Smooth muscle cell (in vitro differentiated cells): ENCODE results near the gene VWA7. TPM values are rescaled to one million over a fixed set of nuclear protein-coding genes. Genes with fewer than 3 reads are reported as not detected.

Experiments
- DNase-seq: peaks from one replicate; lab custom pipeline; 2025; ENCODE audit not compliant: unreplicated experiment; lab: John Stamatoyannopoulos, UW
- H2AFZ ChIP-seq: fragments of 200-600 bp; sonication (generic); 2 replicates; pipeline ENCODE4 v1.6.0; 2016; ENCODE audit warnings: antibody characterized with exemption, low read depth, mild to moderate bottlenecking
- H3F3A ChIP-seq: fragments of 200-600 bp; sonication (generic); 2 replicates; pipeline ENCODE4 v1.6.0; 2017; ENCODE audit warnings: antibody characterized with exemption, low read depth
- H3K27ac ChIP-seq: fragments of 200-600 bp; sonication (generic); 2 replicates; pipeline ENCODE4 v1.5.1; 2016; ENCODE audit warnings: low read depth, mild to moderate bottlenecking
- H3K27me3 ChIP-seq: fragments of 200-600 bp; sonication (generic); 2 replicates; pipeline ENCODE4 v1.6.1; 2016; ENCODE audit warnings: low read depth, mild to moderate bottlenecking
- H3K36me3 ChIP-seq: fragments of 200-600 bp; sonication (generic); 2 replicates; pipeline ENCODE4 v1.5.1; 2016; ENCODE audit warnings: low read depth
- H3K4me1 ChIP-seq: fragments of 200-600 bp; sonication (generic); 2 replicates; pipeline ENCODE4 v1.5.1; 2016; ENCODE audit warnings: low read depth
- H3K4me2 ChIP-seq: fragments of 200-600 bp; sonication (generic); 2 replicates; pipeline ENCODE4 v1.6.0; 2016; ENCODE audit warnings: mild to moderate bottlenecking
- H3K4me3 ChIP-seq: fragments of 200-600 bp; sonication (generic); 2 replicates; pipeline ENCODE4 v1.5.1; 2016; ENCODE audit warnings: mild to moderate bottlenecking
- H3K79me2 ChIP-seq: fragments of 200-600 bp; sonication (generic); 2 replicates; pipeline ENCODE4 v1.6.0; 2016; ENCODE audit warnings: low read depth, mild to moderate bottlenecking
- H3K9ac ChIP-seq: fragments of 200-600 bp; sonication (generic); 2 replicates; pipeline ENCODE4 v1.6.0; 2016; ENCODE audit warnings: low read depth
- H3K9me3 ChIP-seq: fragments of 200-600 bp; sonication (generic); replicated peaks from 2 replicates; pipeline ENCODE4 v1.5.1; 2016; ENCODE audit warnings: low read depth
- H4K20me1 ChIP-seq: fragments of 200-600 bp; sonication (generic); 2 replicates; pipeline ENCODE4 v1.6.0; 2016; ENCODE audit warnings: low read depth
- CTCF ChIP-seq: fragments of 200-600 bp; sonication (generic); IDR thresholded peaks from 2 replicates; pipeline ENCODE4 v1.5.1; 2017; ENCODE audit warnings: borderline replicate concordance, mild to moderate bottlenecking, antibody characterized with exemption; ENCODE audit not compliant: insufficient read depth, poor library complexity, severe bottlenecking
- WGBS: methylation state at CpG from one replicate; pipeline ENCODE4 v1.1.7; 2016; ENCODE audit warnings: low lambda C conversion rate; 5-methylcytosine and 5-hydroxymethylcytosine counted together
- polyA plus RNA-seq: library from polyadenylated mRNA; unstranded; fragments of >200 nt; fragmentation: Nextera tagmentation; extraction: Ambion mirVana; gene quantifications from 2 replicates; pipeline ENCODE4 v1.2.1, GENCODE V29; 2016
- total RNA-seq: library from RNA; depleted of rRNA; stranded (reverse); fragments of >200 nt; gene quantifications from 2 replicates; pipeline ENCODE4 v1.2.3, GENCODE V29; 2014

VWA7 gene
- total and polyA plus RNA-seq, 2 experiments from 2014 or later, result 0.08 to 0.58 TPM

- H3K9me3 ChIP-seq, result no peaks in the 10 kb centered on the region
- no peak overlapping the region for H3K4me2 ChIP-seq
- H3K4me3 ChIP-seq, result no peak overlapping the region
- peaks cover 23% of the 10 kb centered on the region for H3K79me2 ChIP-seq
- no peak overlapping the region for H3K27ac ChIP-seq
- TF ChIP-seq CTCF, result no peak
- H3K36me3 ChIP-seq, result no peaks in the 10 kb centered on the region
- no peak for DNase-seq
- no peak overlapping the region for H2AFZ ChIP-seq
- 96% methylated on average over 12 of the region's 12 CpGs for WGBS
- H3F3A ChIP-seq, result peaks cover 14% of the 10 kb centered on the region
- H3K9ac ChIP-seq, result no peak overlapping the region
- no peaks in the 10 kb centered on the region for H3K4me1 ChIP-seq
- H3K27me3 ChIP-seq, result no peaks in the 10 kb centered on the region
- H4K20me1 ChIP-seq, result no peaks in the 10 kb centered on the region
Measured at GRCh38 chr6:31799781-31800180, 22.7 kb upstream of the VWA7 start.

DNA sequence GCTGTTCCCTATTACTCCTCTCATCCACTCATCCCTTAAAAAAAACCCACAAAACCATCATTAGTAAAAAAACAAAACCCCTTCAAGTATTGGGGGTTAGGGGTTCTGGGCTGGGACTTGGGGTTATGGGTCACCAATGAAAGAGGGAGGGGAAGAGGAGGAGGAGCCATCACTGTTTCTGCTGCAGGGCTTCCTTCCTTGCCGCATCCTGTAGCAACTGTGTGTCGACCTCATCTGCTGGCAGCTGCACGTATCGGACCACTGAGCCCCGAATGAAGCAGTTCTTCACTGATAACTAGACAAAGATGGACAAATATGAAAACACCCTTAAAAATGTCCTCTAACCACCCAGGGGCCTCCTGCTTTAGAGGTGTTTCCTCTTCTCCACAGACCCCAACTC lies 20.5 kb upstream of the VWA7 start:
- Histone ChIP-seq H3F3A (peaks cover 14% of the 10 kb centered on the region), H3K27me3 (no peaks in the 10 kb centered on the region), H4K20me1 (no peaks in the 10 kb centered on the region), H3K4me3 (no peak overlapping the region), H3K27ac (no peak overlapping the region), H3K4me1 (no peaks in the 10 kb centered on the region), H3K9me3 (no peaks in the 10 kb centered on the region), H2AFZ (no peak overlapping the region), H3K36me3 (no peaks in the 10 kb centered on the region), H3K79me2 (peaks cover 18% of the 10 kb centered on the region), H3K9ac (no peak overlapping the region), H3K4me2 (no peak overlapping the region)
- no peak for DNase-seq
- 90% methylated on average over 5 of the region's 5 CpGs for WGBS
- TF ChIP-seq CTCF, result no peak

GRCh38 chr6:31796993-31797385 lies 19.9 kb upstream of the VWA7 start:
- peaks cover 14% of the 10 kb centered on the region for H3F3A ChIP-seq
- no peak for DNase-seq
- no peak overlapping the region for H3K9ac ChIP-seq
- no peak for TF ChIP-seq CTCF
- H3K27me3 ChIP-seq, result no peaks in the 10 kb centered on the region
- H2AFZ ChIP-seq, result no peak overlapping the region
- no peaks in the 10 kb centered on the region for H3K9me3 ChIP-seq
- no peak overlapping the region for H3K4me3 ChIP-seq
- H3K4me1 ChIP-seq, result no peaks in the 10 kb centered on the region
- no peak overlapping the region for H3K4me2 ChIP-seq
- no peaks in the 10 kb centered on the region for H3K36me3 ChIP-seq
- 95% methylated on average over 2 of the region's 2 CpGs for WGBS
- H3K27ac ChIP-seq, result peak overlapping the region; percentile 6
- H3K79me2 ChIP-seq, result peaks cover 16% of the 10 kb centered on the region
- H4K20me1 ChIP-seq, result no peaks in the 10 kb centered on the region

- peak; percentile 56 for TF ChIP-seq CTCF
- Histone ChIP-seq H3K4me1 (no peaks in the 10 kb centered on the region), H3K9me3 (no peaks in the 10 kb centered on the region), H3K27ac (peak within 1 kb of the TSS; percentile 90), H3K9ac (peak within 1 kb of the TSS; percentile 89), H3K79me2 (peaks cover 16% of the 10 kb centered on the region), H3K36me3 (no peaks in the 10 kb centered on the region), H4K20me1 (no peaks in the 10 kb centered on the region), H3K27me3 (no peaks in the 10 kb centered on the region), H2AFZ (peak within 1 kb of the TSS; percentile 97), H3K4me2 (peak within 1 kb of the TSS; percentile 96), H3F3A (peaks cover 14% of the 10 kb centered on the region), H3K4me3 (peak within 1 kb of the TSS; percentile 98)
- peak; percentile 60 for DNase-seq
- WGBS, result 2% methylated on average over 61 of the region's 75 CpGs
Measured at GRCh38 chr6:31795616-31796298, 18.6 kb upstream of the VWA7 start, which contains the start of gene VARS1. Gene VARS1 (minus strand): TSS chr6:31795752. CDS start chr6:31795217, 535 bp downstream.
